CD4-positive, alpha-beta memory T cell (primary cell): ENCODE results near the gene NCOA7. TPM values are rescaled to one million over a fixed set of nuclear protein-coding genes. Genes with fewer than 3 reads are reported as not detected.

Experiments
- CTCF ChIA-PET: fragments of 350-600 bp; sonication (Branson Sonifier 250); formaldehyde crosslinking; loops from one replicate; lab custom pipeline; 2021; ENCODE audit warnings: inconsistent platforms; ENCODE audit not compliant: partially characterized antibody; lab: Charles Lee
- POLR2A ChIA-PET: fragments of 350-600 bp; sonication (Branson Sonifier 250); formaldehyde crosslinking; loops from one replicate; lab custom pipeline; 2021; ENCODE audit not compliant: partially characterized antibody; lab: Charles Lee
- DNase-seq, 5 donors: peaks; one replicate each; pipeline versions ENCODE4 v3.0.0 to v3.0.0-alpha.2; 2020 to 2022; ENCODE audit warnings: mixed read lengths in 1 of 5
- H3K27ac ChIP-seq: one replicate; pipeline ENCODE4 v1.7.0; 2013; ENCODE audit warnings: low read depth, low read length
- H3K27me3 ChIP-seq: 2 replicates; pipeline ENCODE4 v1.7.0; 2013; ENCODE audit warnings: mild to moderate bottlenecking, low read length, moderate library complexity; ENCODE audit not compliant: insufficient read depth
- H3K36me3 ChIP-seq: 2 replicates; pipeline ENCODE4 v1.7.0; 2013; ENCODE audit warnings: mild to moderate bottlenecking, low read length, moderate library complexity; ENCODE audit not compliant: insufficient read depth
- H3K4me1 ChIP-seq: 2 replicates; pipeline ENCODE4 v1.7.0; 2013; ENCODE audit warnings: mild to moderate bottlenecking, low read length, moderate library complexity; ENCODE audit not compliant: insufficient read depth
- H3K4me3 ChIP-seq, 2 donors: one replicate each; pipeline ENCODE4 v1.7.0; 2013; ENCODE audit warnings: low read length in 2 of 2, mild to moderate bottlenecking in 1 of 2
- H3K9me3 ChIP-seq, 2 donors: one replicate each; pipeline ENCODE4 v1.7.0; 2013; ENCODE audit warnings: low read length in 2 of 2, control low read depth in 1 of 2; ENCODE audit not compliant: control insufficient read depth in 1 of 2
- H3K27ac Mint-ChIP-seq, 7 donors: one replicate each; pipeline ENCODE4 v1.8.0; 2020 to 2021; ENCODE audit warnings: mixed read lengths in 7 of 7, mild to moderate bottlenecking in 6 of 7, inconsistent platforms in 3 of 7, moderate library complexity in 3 of 7
- H3K27me3 Mint-ChIP-seq, 2 donors: one replicate each; pipeline ENCODE4 v1.8.0; 2020 to 2021; ENCODE audit warnings: mixed read lengths in 2 of 2
- H3K36me3 Mint-ChIP-seq, 2 donors: one replicate each; pipeline ENCODE4 v1.8.0; 2020 to 2021; ENCODE audit warnings: mixed read lengths in 2 of 2, inconsistent platforms in 1 of 2, mild to moderate bottlenecking in 1 of 2
- H3K4me1 Mint-ChIP-seq, 4 donors: one replicate each; pipeline ENCODE4 v1.8.0; 2020 to 2021; ENCODE audit warnings: mixed read lengths in 4 of 4, mild to moderate bottlenecking in 1 of 4
- H3K4me3 Mint-ChIP-seq, 8 donors: one replicate each; pipeline ENCODE4 v1.8.0; 2020 to 2021; ENCODE audit warnings: mixed read lengths in 8 of 8, mild to moderate bottlenecking in 7 of 8, moderate library complexity in 6 of 8, inconsistent platforms in 3 of 8
- H3K9me3 Mint-ChIP-seq, 8 donors: one replicate each; pipeline ENCODE4 v1.8.0; 2020 to 2021; ENCODE audit warnings: mixed read lengths in 8 of 8, mild to moderate bottlenecking in 5 of 8, inconsistent platforms in 3 of 8, moderate library complexity in 1 of 8
- intact Hi-C: fragments of 100-400 bp; cut with micrococcal nuclease; formaldehyde crosslinking; loops from one replicate; pipeline ENCODE4 v1.15.1; 2023
- polyA plus RNA-seq, 2 donors: library from polyadenylated mRNA; unstranded; fragments of 300-500 nt; fragmentation: Illumina TruSeq; gene quantifications; one replicate each; pipeline ENCODE4 v1.2.3, GENCODE V29; 2021
- total RNA-seq, 2 experiments: library from RNA; stranded (reverse); gene quantifications; one replicate each; pipeline ENCODE4 v1.2.3, GENCODE V29; 2021

NCOA7 gene
- total and polyA plus RNA-seq, 4 experiments from 2014 or later: 16.9 to 75.1 (median 63.6) TPM

DNA sequence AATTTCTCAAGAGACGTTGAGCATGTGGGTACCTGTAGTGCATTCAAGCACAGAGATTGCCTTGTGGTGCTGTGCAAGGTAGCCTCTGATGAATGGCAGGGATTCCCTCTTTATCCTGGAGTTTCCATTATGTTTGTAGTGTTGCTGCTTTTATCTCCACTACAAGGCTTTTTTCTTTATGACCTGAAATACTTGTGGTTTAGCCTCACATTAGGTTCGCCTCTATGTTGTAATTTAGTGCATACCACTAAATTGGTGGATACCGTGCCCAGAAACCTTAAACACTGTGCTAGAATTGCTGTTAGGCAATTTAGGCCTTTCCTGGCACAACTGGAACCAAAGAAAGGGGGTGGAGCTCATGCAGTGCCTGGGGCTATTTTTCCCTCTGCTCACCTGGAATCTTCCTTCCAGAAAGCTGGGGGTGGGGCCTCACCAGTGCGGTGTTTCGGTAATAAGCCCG lies 76.8 kb downstream of the NCOA7 start:
- H3K4me3 ChIP-seq: no peak overlapping the region
- no peaks in the 10 kb centered on the region for H3K27me3 ChIP-seq
- Mint-ChIP-seq H3K27me3 (no peaks in the 10 kb centered on the region), H3K4me3 (no peak overlapping the region), H3K4me1 (peaks cover 5 to 15% (median 10%) of the 10 kb centered on the region in 4 donors), H3K9me3 (no peaks in the 10 kb centered on the region), H3K36me3 (peaks cover 25 to 26% of the 10 kb centered on the region in 2 donors), H3K27ac (no peak overlapping the region)
- POLR2A ChIA-PET: interaction anchor here (1.4 kb wide), 1 partner anchor 87 kb away, joined by 4 read pairs; no protein-coding TSS in a partner anchor
- no peak overlapping the region for H3K27ac ChIP-seq
- DNase-seq: no peak
- no peaks in the 10 kb centered on the region for H3K4me1 ChIP-seq
- intact Hi-C loops: no loop called here
- no peaks in the 10 kb centered on the region for H3K36me3 ChIP-seq
- no peaks in the 10 kb centered on the region for H3K9me3 ChIP-seq
- CTCF ChIA-PET: interaction anchor here (1.0 to 1.5 kb wide), 4 partner anchors 10 to 37 kb away, joined by 3 to 5 read pairs (median 4); no protein-coding TSS in a partner anchor

DNA sequence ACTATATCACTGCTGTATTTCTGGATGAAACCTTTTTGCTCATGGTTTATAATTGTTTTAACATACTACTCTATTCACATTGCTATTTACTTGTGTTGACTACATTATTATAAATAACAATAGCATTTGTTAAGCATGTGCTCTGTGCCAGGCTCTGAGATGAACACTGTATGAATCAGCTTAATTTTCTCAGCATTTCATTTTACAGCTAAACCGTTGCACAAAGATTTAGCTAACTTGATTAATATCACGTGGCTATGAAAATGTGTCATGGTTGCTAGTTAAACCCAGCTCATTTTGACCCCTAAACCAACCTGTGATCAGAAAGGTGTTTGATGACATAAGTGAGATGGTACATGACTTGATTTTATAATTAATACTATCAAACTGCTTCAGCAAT lies 77.5 kb downstream of the NCOA7 start:
- no peak overlapping the region for H3K4me3 Mint-ChIP-seq

DNA sequence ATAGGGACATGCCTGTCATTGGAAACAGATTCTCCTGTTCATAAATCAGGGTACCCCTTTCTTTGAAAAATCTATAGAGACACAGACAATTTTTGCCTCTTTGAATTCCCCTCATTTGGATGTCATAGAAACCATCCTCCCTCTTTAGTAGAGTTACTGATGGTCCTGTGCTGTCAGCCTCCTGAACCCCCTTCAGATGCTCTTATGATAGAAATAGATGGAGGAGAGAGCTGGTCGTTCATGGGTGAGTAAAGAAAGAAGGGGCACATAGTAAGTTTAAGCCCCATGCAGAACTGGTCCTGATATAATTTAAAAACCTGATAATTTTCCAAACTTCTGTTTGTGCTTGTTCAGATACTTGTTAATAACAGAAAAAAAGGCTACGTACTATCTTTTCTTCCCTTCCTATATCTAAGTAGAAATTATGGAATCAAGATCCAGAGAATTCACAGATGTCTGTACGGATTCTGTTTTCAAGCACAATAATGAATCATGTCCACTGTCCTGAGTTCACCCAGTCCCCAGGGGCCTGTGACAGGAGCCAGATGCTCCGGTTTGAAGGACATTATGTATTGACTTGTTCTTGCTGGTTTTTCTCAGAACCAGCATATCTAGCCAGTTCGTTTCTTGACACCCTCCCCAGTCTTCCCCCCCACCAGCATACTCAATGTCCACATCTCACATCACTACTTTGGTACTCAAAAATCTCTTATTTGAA lies 78.1 kb downstream of the NCOA7 start:
- H3K4me1 ChIP-seq: no peaks in the 10 kb centered on the region
- intact Hi-C loops: no loop called here
- Mint-ChIP-seq H3K9me3 (no peaks in the 10 kb centered on the region), H3K27me3 (no peaks in the 10 kb centered on the region), H3K27ac (peak overlapping the region in 4 of 7 donors; percentile 8 to 64 (median 32)), H3K36me3 (peaks cover 28 to 30% of the 10 kb centered on the region in 2 donors), H3K4me3 (no peak overlapping the region), H3K4me1 (peaks cover 9 to 15% (median 11%) of the 10 kb centered on the region in 4 donors)
- no peak for DNase-seq
- POLR2A ChIA-PET: interaction anchor here (0.6 to 1.4 kb wide), 2 partner anchors 88 to 102 kb away, joined by 3 to 4 read pairs; no protein-coding TSS in a partner anchor
- no peak overlapping the region for H3K27ac ChIP-seq
- no peaks in the 10 kb centered on the region for H3K27me3 ChIP-seq
- no peak overlapping the region for H3K4me3 ChIP-seq
- no peaks in the 10 kb centered on the region for H3K36me3 ChIP-seq
- CTCF ChIA-PET: interaction anchor here (1.0 to 1.5 kb wide), 5 partner anchors 11 to 88 kb away, joined by 3 to 5 read pairs (median 3); partner anchors contain the start of gene HINT3
- no peaks in the 10 kb centered on the region for H3K9me3 ChIP-seq

More for the DNA sequence above, 77.5 kb downstream of the NCOA7 start:
- Histone ChIP-seq H3K27ac (no peak overlapping the region), H3K27me3 (no peaks in the 10 kb centered on the region), H3K36me3 (no peaks in the 10 kb centered on the region), H3K4me3 (no peak overlapping the region), H3K9me3 (no peaks in the 10 kb centered on the region), H3K4me1 (no peaks in the 10 kb centered on the region)
- Mint-ChIP-seq H3K36me3 (peaks cover 24 to 26% of the 10 kb centered on the region in 2 donors), H3K27me3 (no peaks in the 10 kb centered on the region), H3K27ac (no peak overlapping the region), H3K4me1 (peaks cover 7 to 15% (median 9%) of the 10 kb centered on the region in 4 donors), H3K9me3 (no peaks in the 10 kb centered on the region)
- intact Hi-C loops: no loop called here
- no peak for DNase-seq
- CTCF ChIA-PET: interaction anchor here (1.0 to 1.5 kb wide), 5 partner anchors 10 to 88 kb away, joined by 3 to 5 read pairs (median 3); partner anchors contain the start of gene HINT3
- POLR2A ChIA-PET: interaction anchor here (1.4 kb wide), 1 partner anchor 87 kb away, joined by 4 read pairs; no protein-coding TSS in a partner anchor

DNA sequence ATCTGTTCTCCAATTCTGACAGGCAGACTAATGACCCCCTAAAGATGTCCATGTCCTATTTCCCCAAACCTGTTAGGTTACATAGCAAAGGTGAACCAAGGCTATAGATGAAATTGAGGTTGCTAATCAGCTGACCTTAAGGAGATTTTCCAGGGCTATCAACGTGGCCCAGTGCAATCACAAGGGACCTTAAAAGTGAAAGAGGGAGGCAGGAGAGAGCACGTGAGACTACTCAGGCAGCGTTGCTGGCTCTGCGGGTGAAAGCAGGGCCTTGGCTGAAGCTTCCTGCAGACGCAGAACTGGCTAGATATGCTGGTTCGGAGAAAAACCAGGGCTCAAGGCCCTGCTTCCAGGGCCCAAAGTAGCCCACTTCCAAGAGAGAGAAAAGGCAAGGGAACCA lies 78.7 kb downstream of the NCOA7 start:
- intact Hi-C loops: no loop called here
- no peak overlapping the region for H3K27ac ChIP-seq
- peak overlapping the region in 5 of 7 donors; percentile 8 to 64 (median 20) for H3K27ac Mint-ChIP-seq
- peaks cover 30% of the 10 kb centered on the region in 2 donors for H3K36me3 Mint-ChIP-seq
- H3K4me1 ChIP-seq: no peaks in the 10 kb centered on the region
- no peak overlapping the region for H3K4me3 Mint-ChIP-seq
- no peak overlapping the region for H3K4me3 ChIP-seq
- POLR2A ChIA-PET: interaction anchor here (0.6 to 1.1 kb wide), 2 partner anchors 79 to 101 kb away, joined by 3 read pairs; partner anchors contain the start of gene NCOA7
- H3K36me3 ChIP-seq: no peaks in the 10 kb centered on the region
- DNase-seq: no peak
- H3K9me3 Mint-ChIP-seq: no peaks in the 10 kb centered on the region
- no peaks in the 10 kb centered on the region for H3K9me3 ChIP-seq
- no peaks in the 10 kb centered on the region for H3K27me3 ChIP-seq
- H3K27me3 Mint-ChIP-seq: no peaks in the 10 kb centered on the region
- H3K4me1 Mint-ChIP-seq: peaks cover 9 to 15% (median 11%) of the 10 kb centered on the region in 4 donors
- CTCF ChIA-PET: interaction anchor here (1.0 kb wide), 1 partner anchor 1394 kb away, joined by 4 read pairs; no protein-coding TSS in a partner anchor

DNA sequence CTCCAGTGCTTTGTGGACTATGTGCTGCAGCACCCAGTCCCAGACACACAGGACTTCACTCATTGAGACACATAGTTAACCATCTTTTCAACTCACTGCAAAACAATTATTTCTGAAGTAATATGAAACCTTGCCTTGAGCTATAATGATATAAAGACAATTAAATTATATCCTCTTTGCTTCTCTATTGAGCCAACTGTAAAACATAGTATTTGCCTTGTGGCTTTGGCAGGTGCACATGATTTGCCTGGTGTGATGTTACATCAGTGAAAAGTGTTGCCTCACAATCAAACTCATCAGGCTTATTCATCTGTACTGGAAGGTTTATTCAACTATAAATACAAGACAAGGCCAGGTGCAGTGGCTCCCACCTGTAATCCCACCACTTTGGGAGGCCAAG lies 80.6 kb downstream of the NCOA7 start:
- ChIA-PET CTCF (interaction anchor here (0.6 kb wide), 1 partner anchor 13 kb away, joined by 4 read pairs; no protein-coding TSS in a partner anchor), POLR2A (interaction anchor here (1.3 kb wide), 1 partner anchor 80 kb away, joined by 7 read pairs; the partner anchor contains the start of gene NCOA7)
- Mint-ChIP-seq H3K4me3 (no peak overlapping the region), H3K9me3 (no peaks in the 10 kb centered on the region), H3K4me1 (peaks cover 7 to 13% (median 11%) of the 10 kb centered on the region in 4 donors), H3K27ac (peak overlapping the region in 2 of 7 donors; percentile 80 to 83), H3K36me3 (peaks cover 38 to 40% of the 10 kb centered on the region in 2 donors), H3K27me3 (no peaks in the 10 kb centered on the region)
- Histone ChIP-seq H3K36me3 (peaks cover 11% of the 10 kb centered on the region), H3K4me3 (no peak overlapping the region), H3K9me3 (no peaks in the 10 kb centered on the region), H3K27ac (no peak overlapping the region), H3K27me3 (no peaks in the 10 kb centered on the region), H3K4me1 (no peaks in the 10 kb centered on the region)
- intact Hi-C loops: no loop called here
- no peak for DNase-seq

DNA sequence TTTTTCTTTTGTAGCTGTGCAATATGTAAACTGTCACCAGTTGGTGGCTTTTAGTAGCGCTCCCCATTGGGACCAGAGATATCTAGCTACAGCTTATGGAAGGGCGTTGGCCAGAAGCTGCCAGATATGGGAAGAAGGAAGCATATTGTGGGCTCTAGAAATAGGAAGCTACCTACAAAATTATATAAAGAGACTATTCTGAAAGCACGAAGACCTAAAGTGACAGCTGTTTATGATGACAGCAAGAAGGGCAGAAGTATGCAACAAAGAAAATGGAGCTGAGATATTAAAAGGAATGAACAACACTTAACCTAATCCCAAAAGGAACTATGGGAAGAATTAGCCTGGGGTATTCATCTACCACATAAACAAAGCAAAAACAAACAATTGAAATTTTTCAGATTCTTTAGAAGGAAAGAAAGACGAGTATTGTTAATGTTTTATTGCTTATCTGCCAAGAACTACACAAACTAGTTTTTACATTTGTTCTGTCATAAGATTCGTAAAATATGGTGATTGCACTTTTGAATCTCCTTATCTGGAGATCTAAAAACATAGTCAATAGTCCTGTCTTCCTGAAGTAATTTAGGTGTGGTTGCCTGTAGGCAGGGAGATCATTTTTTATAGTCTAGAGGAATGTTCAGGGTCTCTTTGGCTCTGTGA lies 81.6 kb downstream of the NCOA7 start:
- peak overlapping the region in 2 of 7 donors; percentile 3 to 20 for H3K27ac Mint-ChIP-seq
- Histone ChIP-seq H3K27ac (no peak overlapping the region), H3K9me3 (no peaks in the 10 kb centered on the region), H3K4me1 (no peaks in the 10 kb centered on the region), H3K36me3 (peaks cover 11% of the 10 kb centered on the region), H3K4me3 (no peak overlapping the region), H3K27me3 (no peaks in the 10 kb centered on the region)
- H3K4me1 Mint-ChIP-seq: peaks cover 7 to 12% (median 10%) of the 10 kb centered on the region in 4 donors
- intact Hi-C loops: no loop called here
- H3K36me3 Mint-ChIP-seq: peaks cover 42 to 43% of the 10 kb centered on the region in 2 donors
- H3K27me3 Mint-ChIP-seq: no peaks in the 10 kb centered on the region
- H3K9me3 Mint-ChIP-seq: no peaks in the 10 kb centered on the region
- no peak overlapping the region for H3K4me3 Mint-ChIP-seq
- CTCF ChIA-PET: interaction anchor here (0.8 kb wide), 1 partner anchor 16 kb away, joined by 3 read pairs; no protein-coding TSS in a partner anchor
- DNase-seq: no peak
- POLR2A ChIA-PET: interaction anchor here (1.3 kb wide), 2 partner anchors 62 to 81 kb away, joined by 3 to 7 read pairs; partner anchors contain the start of gene NCOA7
